Skeletal muscle tissue (tissue), 4 donors: Measurements from ENCODE around the gene GPR68. TPM values are rescaled to one million over a fixed set of nuclear protein-coding genes. Genes with fewer than 3 reads are reported as not detected.

Source experiments
- H3K27ac ChIP-seq: one replicate; pipeline ENCODE4 v1.7.0; 2013; ENCODE audit warnings: mild to moderate bottlenecking, low read depth, low read length, inconsistent platforms
- H3K27me3 ChIP-seq, 3 donors: one replicate each; pipeline ENCODE4 v1.7.0; 2013; ENCODE audit warnings: low read length in 3 of 3; ENCODE audit not compliant: control insufficient read depth in 3 of 3, insufficient read depth in 3 of 3
- H3K36me3 ChIP-seq, 3 donors: one replicate each; pipeline ENCODE4 v1.7.0; 2013; ENCODE audit warnings: low read length in 3 of 3; ENCODE audit not compliant: control insufficient read depth in 3 of 3, insufficient read depth in 3 of 3
- H3K4me1 ChIP-seq, 3 donors: one replicate each; pipeline ENCODE4 v1.7.0; 2013; ENCODE audit warnings: low read length in 3 of 3, mild to moderate bottlenecking in 3 of 3; ENCODE audit not compliant: control insufficient read depth in 3 of 3, insufficient read depth in 3 of 3
- H3K4me3 ChIP-seq, 3 donors: one replicate each; pipeline ENCODE4 v1.7.0; 2013; ENCODE audit warnings: low read length in 3 of 3
- H3K9ac ChIP-seq, 3 donors: one replicate each; pipeline ENCODE4 v1.7.0; 2013; ENCODE audit warnings: low read length in 3 of 3, mild to moderate bottlenecking in 3 of 3, moderate library complexity in 2 of 3, low read depth in 1 of 3
- H3K9me3 ChIP-seq, 3 donors: one replicate each; pipeline ENCODE4 v1.7.0; 2013; ENCODE audit warnings: low read length in 3 of 3; ENCODE audit not compliant: control insufficient read depth in 3 of 3
- total RNA-seq: library from RNA; depleted of rRNA; stranded (reverse); fragments of >200 nt; gene quantifications from one replicate; pipeline ENCODE4 v1.2.3, GENCODE V29; 2014
- donor health status: Osteomylitis.

The GPR68 gene
- total RNA-seq, 1 donor from 2014 or later = 0.52 TPM

DNA sequence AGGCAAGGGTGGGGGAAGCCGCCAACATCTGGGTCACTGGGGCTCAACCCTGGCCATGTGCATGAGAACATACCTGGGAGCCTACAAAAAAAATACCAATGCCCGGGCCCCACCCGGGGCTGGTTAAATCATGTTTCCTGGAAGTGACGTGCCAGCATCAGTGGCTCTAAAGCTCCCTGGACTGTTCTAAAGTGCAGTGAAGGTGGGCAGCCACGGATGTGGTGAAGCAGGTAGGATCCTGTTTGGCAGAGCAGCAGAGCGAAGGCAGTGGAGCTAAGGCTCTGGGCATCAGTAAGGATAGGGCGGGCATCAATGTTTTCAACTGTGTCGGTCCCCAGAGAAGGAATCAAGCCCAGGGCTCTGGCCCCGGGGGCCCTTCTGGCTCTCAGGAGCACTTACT lies 525 bp upstream of the GPR68 start:
- Histone ChIP-seq H3K4me3 (no peak overlapping the region), H3K9ac (no peak overlapping the region), H3K4me1 (peaks cover 8 to 16% (median 13%) of the 10 kb centered on the region in 3 donors), H3K36me3 (no peaks in the 10 kb centered on the region), H3K27ac (no peak overlapping the region), H3K9me3 (no peaks in the 10 kb centered on the region), H3K27me3 (peaks cover 0 to 17% (median 0%) of the 10 kb centered on the region in 3 donors)

DNA sequence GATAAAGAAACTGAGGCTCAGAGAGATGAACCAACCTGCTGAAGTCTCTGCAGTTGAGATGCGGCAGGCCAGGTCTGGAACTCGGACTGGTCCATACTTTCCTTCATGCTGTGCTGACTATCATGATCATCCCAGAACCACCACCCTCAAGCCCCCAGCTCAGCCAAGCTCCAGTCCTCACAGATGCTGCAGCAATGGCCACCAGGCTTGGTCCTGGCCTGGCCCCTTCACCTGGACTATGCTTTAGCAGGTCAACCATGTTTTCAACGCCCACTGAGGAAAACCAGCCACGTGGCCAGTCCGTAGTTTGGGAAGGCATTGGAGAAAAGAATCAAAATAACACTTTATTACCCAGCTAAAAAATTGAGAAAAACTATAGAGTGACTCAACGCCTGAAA lies 1.4 kb downstream of the GPR68 start:
- no peak overlapping the region for H3K9ac ChIP-seq
- H3K36me3 ChIP-seq = no peaks in the 10 kb centered on the region
- H3K4me1 ChIP-seq = peaks cover 7 to 16% (median 13%) of the 10 kb centered on the region in 3 donors
- no peak overlapping the region for H3K4me3 ChIP-seq
- no peaks in the 10 kb centered on the region for H3K9me3 ChIP-seq
- H3K27ac ChIP-seq = no peak overlapping the region
- peaks cover 0 to 17% (median 0%) of the 10 kb centered on the region in 3 donors for H3K27me3 ChIP-seq

DNA sequence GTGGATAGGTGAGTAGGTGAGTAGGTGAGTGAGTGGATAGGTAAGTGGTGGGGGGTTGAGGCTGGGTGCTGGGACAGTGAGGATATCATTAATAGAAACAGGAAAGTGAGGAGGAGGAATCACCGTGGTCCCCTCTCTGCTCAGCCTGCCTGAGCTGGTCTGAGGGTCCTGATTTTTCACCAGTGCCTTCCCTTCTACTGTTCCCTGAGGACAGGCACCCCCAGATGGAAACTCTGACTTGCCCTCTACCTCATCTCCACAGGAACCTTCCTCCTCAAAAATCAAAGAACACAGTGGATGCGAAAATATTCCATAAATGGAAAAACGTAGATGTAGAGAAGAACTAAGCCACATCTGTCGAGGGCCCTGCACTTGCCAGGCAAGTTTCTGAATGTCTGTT lies 1.9 kb downstream of the GPR68 start:
- no peak overlapping the region for H3K27ac ChIP-seq
- no peak overlapping the region for H3K4me3 ChIP-seq
- H3K4me1 ChIP-seq = peaks cover 7 to 16% (median 13%) of the 10 kb centered on the region in 3 donors
- H3K9me3 ChIP-seq = no peaks in the 10 kb centered on the region
- no peaks in the 10 kb centered on the region for H3K36me3 ChIP-seq
- H3K9ac ChIP-seq = no peak overlapping the region
- peaks cover 0 to 17% (median 0%) of the 10 kb centered on the region in 3 donors for H3K27me3 ChIP-seq

DNA sequence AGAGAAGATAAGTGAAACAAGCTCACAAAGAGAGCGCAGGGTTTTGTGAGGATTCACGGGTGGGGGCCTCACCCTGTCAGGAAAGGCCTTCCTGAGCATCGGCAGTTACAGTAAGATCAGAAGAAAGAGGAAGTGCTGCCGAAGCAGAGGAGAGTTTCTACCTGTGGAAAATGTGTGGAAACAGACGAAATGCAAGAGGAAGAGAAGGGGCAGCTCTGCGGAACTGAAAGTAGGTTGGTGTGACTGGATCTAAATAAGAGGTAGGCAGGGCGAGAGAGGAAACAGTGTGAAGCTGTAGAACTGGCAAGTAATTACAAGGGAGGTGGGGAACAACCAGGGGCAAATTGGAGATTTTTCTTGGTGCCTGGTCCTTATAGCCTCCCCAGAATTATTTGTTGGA lies 2.6 kb downstream of the GPR68 start:
- Histone ChIP-seq H3K4me1 (peaks cover 7 to 16% (median 13%) of the 10 kb centered on the region in 3 donors), H3K27me3 (peaks cover 0 to 17% (median 0%) of the 10 kb centered on the region in 3 donors), H3K9ac (no peak overlapping the region), H3K9me3 (no peaks in the 10 kb centered on the region), H3K36me3 (no peaks in the 10 kb centered on the region), H3K27ac (no peak overlapping the region), H3K4me3 (no peak overlapping the region)

DNA sequence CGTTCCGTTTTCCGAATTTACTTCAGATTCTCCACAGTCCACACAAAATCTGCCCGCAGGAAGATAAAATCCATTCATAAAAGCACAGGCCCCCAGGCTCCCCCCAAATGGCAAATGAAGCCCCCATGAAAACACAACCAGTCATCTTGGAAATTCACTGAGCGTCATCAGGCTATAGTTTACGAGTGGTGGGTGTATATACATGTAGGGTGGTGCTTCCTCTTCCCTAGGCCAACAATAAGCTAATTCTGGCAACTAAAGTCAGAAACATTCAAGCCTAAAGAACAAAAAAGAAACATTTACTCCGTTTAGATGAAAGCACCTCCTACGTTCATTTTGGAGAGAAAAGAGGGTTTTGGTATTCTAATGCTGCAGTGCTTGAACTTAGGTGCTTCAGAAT lies 5.8 kb downstream of the GPR68 start:
- no peak overlapping the region for H3K4me3 ChIP-seq
- H3K36me3 ChIP-seq = no peaks in the 10 kb centered on the region
- peaks cover 0 to 5% (median 0%) of the 10 kb centered on the region in 3 donors for H3K27me3 ChIP-seq

DNA sequence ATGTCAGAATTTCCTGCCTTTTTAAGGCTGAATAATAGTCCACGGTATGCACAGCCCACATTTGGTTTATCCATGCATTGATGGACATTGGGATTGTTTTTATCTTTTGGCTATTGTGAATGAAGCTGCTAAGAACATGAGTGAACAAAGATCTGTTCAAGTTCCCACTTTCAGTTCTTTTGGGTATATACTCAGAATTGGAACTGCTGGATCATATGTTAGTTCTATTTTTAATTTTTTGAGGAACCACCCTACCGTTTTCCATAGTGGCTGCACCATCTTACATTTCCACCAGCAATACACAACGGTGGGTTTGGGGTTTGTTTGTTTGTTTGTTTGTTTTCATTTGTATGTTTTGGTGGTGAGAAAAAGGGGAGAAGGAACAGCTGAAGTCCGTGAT lies 6.4 kb downstream of the GPR68 start:
- Histone ChIP-seq H3K27me3 (peaks cover 0 to 4% (median 0%) of the 10 kb centered on the region in 3 donors), H3K9me3 (peaks cover 0 to 2% (median 0%) of the 10 kb centered on the region in 3 donors), H3K27ac (no peak overlapping the region)

More for the DNA sequence above, 5.8 kb downstream of the GPR68 start:
- no peak overlapping the region for H3K27ac ChIP-seq
- H3K9ac ChIP-seq = no peak overlapping the region
- peaks cover 0 to 2% (median 0%) of the 10 kb centered on the region in 3 donors for H3K9me3 ChIP-seq
- peaks cover 3 to 9% (median 7%) of the 10 kb centered on the region in 3 donors for H3K4me1 ChIP-seq

DNA sequence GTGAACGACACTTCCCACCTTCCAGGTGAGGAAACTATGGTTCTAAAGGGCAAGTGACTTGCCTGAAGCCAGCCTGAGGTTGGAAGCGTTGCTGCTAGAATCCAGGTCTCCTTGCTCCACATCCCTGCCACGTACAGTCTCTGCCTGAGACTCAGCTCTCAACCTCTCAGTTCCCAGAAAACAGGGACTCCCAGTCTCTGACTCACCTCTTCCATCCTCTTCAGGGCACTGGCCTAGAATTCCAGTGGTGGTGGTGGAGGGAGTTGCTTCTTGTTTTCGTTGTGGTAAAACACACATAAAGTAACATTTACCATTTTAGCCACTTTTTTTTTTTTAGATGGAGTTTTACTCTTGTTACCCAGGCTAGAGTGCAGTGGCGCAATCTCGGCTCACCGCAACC lies 7.3 kb downstream of the GPR68 start:
- Histone ChIP-seq H3K4me3 (no peak overlapping the region), H3K9me3 (peaks cover 0 to 2% (median 0%) of the 10 kb centered on the region in 3 donors), H3K9ac (no peak overlapping the region), H3K4me1 (peaks cover 0 to 6% (median 2%) of the 10 kb centered on the region in 3 donors), H3K36me3 (no peaks in the 10 kb centered on the region), H3K27ac (no peak overlapping the region), H3K27me3 (peaks cover 0 to 2% (median 0%) of the 10 kb centered on the region in 3 donors)

More for the DNA sequence above, 6.4 kb downstream of the GPR68 start:
- H3K4me3 ChIP-seq = no peak overlapping the region
- H3K36me3 ChIP-seq = no peaks in the 10 kb centered on the region
- H3K9ac ChIP-seq = no peak overlapping the region
- peaks cover 0 to 8% (median 3%) of the 10 kb centered on the region in 3 donors for H3K4me1 ChIP-seq

DNA sequence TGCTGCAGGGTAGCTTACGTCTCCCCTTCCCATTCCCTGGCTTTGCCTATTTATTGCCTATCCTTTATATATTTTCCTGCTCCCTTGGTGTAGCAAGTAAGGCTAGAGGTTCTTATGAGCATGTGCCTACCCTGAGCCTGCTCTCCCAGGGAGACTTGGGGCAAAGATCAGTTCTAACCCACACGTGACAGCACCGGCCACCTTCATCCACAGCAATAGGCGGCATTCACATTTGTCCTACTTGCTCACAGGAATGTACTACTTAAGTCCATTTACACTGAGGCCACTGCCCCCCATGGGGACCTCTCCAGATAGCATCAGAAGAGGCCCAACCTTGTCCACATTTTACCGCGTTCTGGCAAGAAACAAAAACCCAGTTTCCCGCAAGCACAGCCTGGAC lies 8.7 kb downstream of the GPR68 start:
- H3K27me3 ChIP-seq = no peaks in the 10 kb centered on the region
- no peak overlapping the region for H3K4me3 ChIP-seq
- H3K4me1 ChIP-seq = peaks cover 2 to 7% (median 2%) of the 10 kb centered on the region in 3 donors
- peaks cover 0 to 4% (median 0%) of the 10 kb centered on the region in 3 donors for H3K9me3 ChIP-seq
- no peak overlapping the region for H3K27ac ChIP-seq
- H3K9ac ChIP-seq = no peak overlapping the region
- peaks cover 0 to 5% (median 0%) of the 10 kb centered on the region in 3 donors for H3K36me3 ChIP-seq

DNA sequence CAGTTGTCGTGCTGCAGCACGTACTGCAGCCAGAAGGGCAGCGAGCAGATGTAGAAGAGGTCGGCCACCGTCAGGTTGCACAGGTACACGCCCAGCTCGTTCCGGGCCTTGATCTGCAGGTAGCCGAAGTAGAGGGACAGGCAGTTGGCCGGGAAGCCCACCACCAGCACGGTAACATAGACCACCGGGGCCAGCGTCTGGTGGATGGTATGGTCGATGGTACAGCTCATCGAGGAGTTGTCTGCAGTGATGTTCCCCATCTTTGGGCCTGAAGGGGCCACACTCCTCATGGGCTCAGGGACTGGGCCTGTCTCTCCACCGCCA lies 9.8 kb downstream of the GPR68 start:
- H3K27ac ChIP-seq = no peak overlapping the region
- peaks cover 2 to 7% (median 2%) of the 10 kb centered on the region in 3 donors for H3K4me1 ChIP-seq
- no peak overlapping the region for H3K9ac ChIP-seq
- H3K36me3 ChIP-seq = peaks cover 0 to 8% (median 4%) of the 10 kb centered on the region in 3 donors
- no peaks in the 10 kb centered on the region for H3K27me3 ChIP-seq
- H3K4me3 ChIP-seq = no peak overlapping the region
- peaks cover 0 to 4% (median 0%) of the 10 kb centered on the region in 3 donors for H3K9me3 ChIP-seq

DNA sequence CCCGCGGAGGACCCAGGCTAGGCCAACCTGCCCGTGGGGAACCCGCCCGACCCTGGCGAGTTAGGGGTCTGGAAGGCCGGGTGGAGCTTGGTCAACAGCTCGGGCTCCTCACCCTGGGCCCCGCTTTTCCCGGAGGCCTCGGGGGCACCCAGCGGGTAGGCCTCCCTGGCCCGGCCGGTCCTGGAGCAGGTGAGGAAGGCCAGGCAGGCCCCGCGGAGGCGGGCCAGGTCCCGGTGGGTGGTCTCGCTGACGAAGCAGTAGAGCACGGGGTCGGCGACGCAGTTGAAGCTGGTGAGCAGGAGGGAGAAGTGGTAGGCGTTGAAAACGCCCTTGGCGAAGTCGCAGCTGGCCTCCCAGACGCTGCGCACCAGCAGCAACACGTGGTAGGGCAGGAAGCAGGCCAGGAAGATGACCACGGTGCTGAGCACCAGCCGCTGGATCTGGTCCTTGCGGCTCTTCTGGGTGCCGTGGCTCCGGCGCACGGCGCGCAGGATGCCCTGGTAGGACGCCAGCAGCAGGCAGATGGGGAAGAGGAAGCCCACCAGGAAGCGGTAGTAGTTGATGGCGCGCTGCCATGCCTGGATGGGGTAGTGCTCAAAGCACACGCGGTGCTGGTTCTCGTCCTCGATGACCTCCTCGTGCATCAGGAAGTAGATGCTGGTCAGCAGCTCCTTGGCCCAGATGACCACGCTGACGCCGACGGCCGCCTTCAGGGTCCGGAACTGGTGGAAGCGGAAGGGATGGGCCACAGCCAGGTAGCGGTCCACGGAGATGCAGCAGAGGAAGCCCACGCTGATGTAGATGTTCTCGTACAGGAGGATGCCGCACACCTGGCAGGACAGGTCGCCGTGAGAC lies 10.3 kb downstream of the GPR68 start:
- H3K27ac ChIP-seq = no peak overlapping the region

More for the DNA sequence above, 10.3 kb downstream of the GPR68 start:
- H3K9me3 ChIP-seq = peaks cover 0 to 4% (median 0%) of the 10 kb centered on the region in 3 donors
- no peaks in the 10 kb centered on the region for H3K27me3 ChIP-seq
- peaks cover 2 to 7% (median 2%) of the 10 kb centered on the region in 3 donors for H3K4me1 ChIP-seq
- H3K36me3 ChIP-seq = peaks cover 0 to 13% (median 10%) of the 10 kb centered on the region in 3 donors
- no peak overlapping the region for H3K4me3 ChIP-seq
- no peak overlapping the region for H3K9ac ChIP-seq
